HepG2 (cell line): ENCODE data around the gene MYH7. TPM values are rescaled to one million over a fixed set of nuclear protein-coding genes. Genes with fewer than 3 reads are reported as not detected.

Experiments
- CC2D1A ChIP-seq: sonication (generic); formaldehyde crosslinking; IDR thresholded peaks from 2 replicates; pipeline ENCODE4 v1.8.1; 2023; ENCODE audit warnings: mild to moderate bottlenecking, missing genetic modification reagents
- JARID2 ChIP-seq: sonication (generic); formaldehyde crosslinking; IDR thresholded peaks from 2 replicates; pipeline ENCODE4 v1.8.1; 2023; ENCODE audit warnings: missing genetic modification reagents, inconsistent platforms; ENCODE audit not compliant: insufficient replicate concordance
- PAWR ChIP-seq: sonication (generic); formaldehyde crosslinking; IDR thresholded peaks from 2 replicates; pipeline ENCODE4 v1.4.0; 2020; ENCODE audit warnings: missing genetic modification reagents, mild to moderate bottlenecking, borderline replicate concordance
- SAP130 ChIP-seq: IDR thresholded peaks from 2 replicates; pipeline ENCODE4 v1.6.1; 2016; ENCODE audit warnings: low read depth
- SIX1 ChIP-seq: sonication (generic); formaldehyde crosslinking; IDR thresholded peaks from 2 replicates; pipeline ENCODE4 v1.4.0; 2020; ENCODE audit warnings: missing genetic modification reagents, borderline replicate concordance
- ZC3H4 ChIP-seq: sonication (generic); formaldehyde crosslinking; IDR thresholded peaks from 2 replicates; pipeline ENCODE4 v1.4.0; 2020; ENCODE audit warnings: missing genetic modification reagents, borderline replicate concordance
- ZNF770 ChIP-seq: sonication (generic); formaldehyde crosslinking; IDR thresholded peaks from 2 replicates; pipeline ENCODE4 v1.5.0; 2020; ENCODE audit warnings: mild to moderate bottlenecking, missing genetic modification reagents
- polyA plus RNA-seq, 8 experiments: library from polyadenylated mRNA; depleted of rRNA in 3 of 8; stranded (reverse) in 7 of 8; unstranded in 1 of 8; fragments of >200 nt; fragmentation: Illumina TruSeq in 4 of 8; extraction: Trizol in 4 of 8; gene quantifications; 2 replicates each; pipeline versions ENCODE4 v1.2.1 to v1.2.3, GENCODE V29; 2011 to 2016; ENCODE audit warnings: low read depth in 4 of 8, missing spikeins in 1 of 8, mixed read lengths in 1 of 8; ENCODE audit not compliant: insufficient read depth in 1 of 8
- total RNA-seq, 5 experiments: library from RNA; depleted of rRNA; stranded (reverse); fragments of >200 nt; fragmentation: Illumina TruSeq; extraction: Trizol; gene quantifications; 2 replicates each; pipeline ENCODE4 v1.2.3, GENCODE V29; 2016; ENCODE audit warnings: low read depth in 1 of 5
- TF ChIP-seq, protein P1 (sequence below): sonication (generic); formaldehyde crosslinking; IDR thresholded peaks from 2 replicates; pipeline ENCODE4 v1.5.0; 2020; ENCODE audit warnings: mild to moderate bottlenecking, missing genetic modification reagents

Gene MYH7
- total and polyA plus RNA-seq, 2 of the 13 experiments (the other 11 are each of a cell fraction or from before 2014, with no cell fraction given), result 0.04 TPM; not detected in 1

- TF ChIP-seq JARID2 (peak; percentile 93), SAP130 (CRISPR knock-in tag) (peak; percentile 96), SIX1 (no peak), PAWR (no peak; the same call in 1 of the 2 replicates), ZNF770 (CRISPR knock-in tag) (no peak), CC2D1A (CRISPR knock-in tag) (no peak; the same call in none of the 2 replicates), ZC3H4 (CRISPR knock-in tag) (peak; percentile 78; the same call in 1 of the 2 replicates)
- TF ChIP-seq, protein P1, sequence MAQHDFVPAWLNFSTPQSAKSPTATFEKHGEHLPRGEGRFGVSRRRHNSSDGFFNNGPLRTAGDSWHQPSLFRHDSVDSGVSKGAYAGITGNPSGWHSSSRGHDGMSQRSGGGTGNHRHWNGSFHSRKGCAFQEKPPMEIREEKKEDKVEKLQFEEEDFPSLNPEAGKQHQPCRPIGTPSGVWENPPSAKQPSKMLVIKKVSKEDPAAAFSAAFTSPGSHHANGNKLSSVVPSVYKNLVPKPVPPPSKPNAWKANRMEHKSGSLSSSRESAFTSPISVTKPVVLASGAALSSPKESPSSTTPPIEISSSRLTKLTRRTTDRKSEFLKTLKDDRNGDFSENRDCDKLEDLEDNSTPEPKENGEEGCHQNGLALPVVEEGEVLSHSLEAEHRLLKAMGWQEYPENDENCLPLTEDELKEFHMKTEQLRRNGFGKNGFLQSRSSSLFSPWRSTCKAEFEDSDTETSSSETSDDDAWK (CRISPR knock-in tag), result no peak
These were observed 33.9 kb upstream of the MYH7 start, which contains the start of gene NGDN (continued) for GRCh38 chr14:23469127-23469905.
